ENCODE results near the gene NUCKS1. TPM values are rescaled to one million over a fixed set of nuclear protein-coding genes. Genes with fewer than 3 reads are reported as not detected.

The NUCKS1 gene
- total and polyA plus RNA-seq, 2 of the 4 experiments (the other 2 are of a cell fraction), result 37.9 to 103 TPM

GRCh38 chr1:205689479-205689878 lies 60.5 kb downstream of the NUCKS1 start:
- H3K27me3 ChIP-seq (ENCODE audit: control insufficient read depth, insufficient read depth, low read length), result peaks cover 23% of the 10 kb centered on the region
- H3K4me2 ChIP-seq (ENCODE audit: low read depth, low read length), result no peak overlapping the region
- BruUV-seq (replicated peaks), result no TSS peak
- no peak overlapping the region for H3K9ac ChIP-seq (ENCODE audit: low read depth, low read length)
- no peak overlapping the region for H2BK15ac ChIP-seq (ENCODE audit: low read depth, low read length)
- TF ChIP-seq USF2 (IDR thresholded peaks at IDR 0.05; ENCODE audit: low read depth, low read length) (no peak), RCOR1 (IDR thresholded peaks at IDR 0.05; ENCODE audit: insufficient replicate concordance, low read length) (no peak)
- no peak overlapping the region for H3K23ac ChIP-seq (ENCODE audit: low read depth, low read length)
- H3K14ac ChIP-seq (replicated peaks; ENCODE audit: low read depth, low read length), result no peak overlapping the region
- H3K36me3 ChIP-seq (ENCODE audit: control insufficient read depth, insufficient read depth, low read length), result no peaks in the 10 kb centered on the region
- dilution Hi-C loops (cut with HindIII; ENCODE audit: low sequenced_read_pairs, unreplicated experiment), result no loop called here
- ATAC-seq (ENCODE audit: low read depth) (no peak), DNase-seq (no peak)
- in situ Hi-C loops (cut with MboI; ENCODE audit: low sequenced_read_pairs), result no loop called here
- intact Hi-C loops (cut with micrococcal nuclease), result no loop called here
- no peak overlapping the region for H3K56ac ChIP-seq (ENCODE audit: extremely low read depth, insufficient read depth, low read length)
- H4K8ac ChIP-seq (ENCODE audit: low read depth in 2 of 2, low read length in 2 of 2), result no peak overlapping the region
- WGBS, 2 experiments (ENCODE audit: extremely low coverage in 2 of 2, insufficient read length in 1 of 2), result no CpG with 5 or more reads among the region's 5 CpGs
- H4K91ac ChIP-seq (ENCODE audit: insufficient read depth, low read depth, low read length), result no peak overlapping the region
- H3K9me1 ChIP-seq (ENCODE audit: insufficient read depth, low read length), result no peaks in the 10 kb centered on the region
- no peak overlapping the region for H2AFZ ChIP-seq (replicated peaks; ENCODE audit: low read length, poor library complexity)
- CTCF ChIA-PET, result interaction anchor here (1.0 kb wide), 1 partner anchor 9 kb away, joined by 3 read pairs; the partner anchor contains the start of gene SLC45A3
- no peak overlapping the region for H2BK20ac ChIP-seq (ENCODE audit: low read depth, low read length)
- H3K27ac ChIP-seq (ENCODE audit: insufficient read depth, low read length), result no peak overlapping the region
- H3K18ac ChIP-seq (ENCODE audit: low read depth, low read length), result no peak overlapping the region
- no peak overlapping the region for H2AK5ac ChIP-seq (ENCODE audit: low read depth, low read length)
- no peak overlapping the region for H2AK9ac ChIP-seq (replicated peaks; ENCODE audit: low read depth, low read length, poor library complexity)
- no peak overlapping the region for H2BK5ac ChIP-seq (ENCODE audit: low read depth, low read length, poor library complexity, severe bottlenecking)
- POLR2A ChIA-PET (ENCODE audit: unreplicated experiment), result no interaction called here
- H2BK120ac ChIP-seq (ENCODE audit: low read depth, low read length), result no peak overlapping the region
- no peak overlapping the region for H4K5ac ChIP-seq (ENCODE audit: low read depth, low read length)
- no peak overlapping the region for H3K4ac ChIP-seq (ENCODE audit: low read depth, low read length)
- no peaks in the 10 kb centered on the region for H3K79me1 ChIP-seq (ENCODE audit: low read depth in 1 of 2, low read length in 2 of 2)
- no peaks in the 10 kb centered on the region for H3K9me3 ChIP-seq (ENCODE audit: control insufficient read depth, insufficient read depth, low read length)
- H3K4me3 ChIP-seq (ENCODE audit: insufficient read depth, low read depth, low read length), result no peak overlapping the region
- H4K20me1 ChIP-seq (ENCODE audit: insufficient read depth, low read length), result no peaks in the 10 kb centered on the region
- H3K4me1 ChIP-seq (ENCODE audit: control insufficient read depth, insufficient read depth, low read length), result no peaks in the 10 kb centered on the region

All from IMR-90 (cell line).